Measurements from ENCODE around the gene CHST11.
"Not testable (repeated sequence)": the region's sequence is repeated elsewhere in the genome, so short reads cannot be mapped to it uniquely, and the experiment has no call there.

The CHST11 gene

DNA sequence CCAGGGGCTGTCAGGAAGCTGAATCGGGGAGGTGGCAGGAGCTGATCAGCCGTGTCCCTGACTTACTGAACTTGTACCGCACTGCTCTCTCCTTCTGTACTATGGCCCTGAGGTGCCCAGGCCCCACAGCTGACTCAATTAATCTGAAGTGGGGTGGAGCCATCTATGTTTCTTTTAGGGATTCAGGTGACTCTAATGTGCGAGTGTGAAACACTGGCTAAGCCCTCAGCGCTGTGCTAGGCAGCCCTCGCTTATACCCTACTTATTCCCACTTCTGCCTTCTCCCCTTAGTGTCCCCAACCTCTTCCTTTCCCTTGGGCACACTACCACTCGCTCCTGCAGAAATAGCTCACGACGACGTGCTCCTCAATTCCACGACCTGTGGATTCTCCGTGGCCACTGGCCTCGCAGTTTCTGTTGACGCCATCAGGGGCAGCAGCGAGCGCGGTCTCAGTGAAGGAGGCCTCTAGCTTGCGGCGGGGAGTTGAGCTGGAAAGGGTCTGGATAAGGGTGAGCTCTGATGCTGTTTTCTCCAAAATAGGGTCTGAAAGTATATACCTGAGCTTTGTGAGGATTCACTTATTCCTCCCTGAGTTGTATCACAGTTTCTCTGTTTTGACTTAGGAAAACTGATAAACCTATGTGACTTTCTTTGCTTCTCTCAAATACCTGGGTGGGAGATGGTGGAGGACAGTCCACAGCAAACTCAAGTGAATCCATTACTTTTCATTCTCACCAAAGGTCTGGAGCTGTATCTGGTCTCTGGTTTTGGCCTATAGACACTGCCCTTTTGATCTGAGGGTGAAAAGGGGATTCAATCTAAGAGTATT lies 333.8 kb downstream of the CHST11 start:
- DNase-seq, result no peak

DNA sequence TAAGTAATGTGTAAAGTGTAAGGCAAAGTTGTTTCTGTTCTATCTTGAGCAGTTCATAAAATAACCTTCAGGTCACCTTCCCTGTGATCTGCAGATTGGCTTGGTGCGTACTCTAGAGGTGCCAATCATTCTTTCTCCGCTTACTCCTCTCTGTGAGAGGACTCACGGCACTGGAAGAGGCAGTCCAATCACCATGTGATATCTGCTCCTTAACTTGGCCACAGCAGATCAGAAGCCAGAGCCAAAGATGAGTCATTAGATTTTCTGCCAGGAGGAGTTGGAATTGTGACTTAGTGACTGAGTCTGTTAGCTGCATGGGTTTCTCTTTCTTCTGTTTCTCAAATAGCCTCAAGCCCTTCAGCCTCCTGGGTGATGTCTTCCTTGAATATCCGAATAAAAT lies 335.8 kb downstream of the CHST11 start:
- no peak for DNase-seq

DNA sequence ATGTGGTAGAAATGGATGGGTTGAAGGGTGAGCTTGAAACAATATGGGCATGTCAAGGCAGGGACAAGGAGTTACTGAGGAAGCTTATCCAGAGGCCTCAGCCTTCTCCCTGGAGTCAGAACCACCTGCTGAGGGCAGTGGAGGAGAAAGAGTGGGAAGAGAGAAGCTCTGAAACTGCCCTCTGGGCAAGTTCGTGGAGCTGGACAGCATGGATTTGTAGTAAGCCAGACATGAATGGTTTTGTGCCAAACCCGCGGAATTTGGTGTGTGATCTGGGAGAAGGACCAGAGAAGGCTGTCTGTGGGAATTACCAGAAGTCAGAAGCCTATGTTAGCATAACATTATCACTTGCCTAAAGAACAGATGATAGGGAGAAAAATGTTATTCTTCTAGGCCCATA lies 336.5 kb downstream of the CHST11 start:
- DNase-seq, result no peak

DNA sequence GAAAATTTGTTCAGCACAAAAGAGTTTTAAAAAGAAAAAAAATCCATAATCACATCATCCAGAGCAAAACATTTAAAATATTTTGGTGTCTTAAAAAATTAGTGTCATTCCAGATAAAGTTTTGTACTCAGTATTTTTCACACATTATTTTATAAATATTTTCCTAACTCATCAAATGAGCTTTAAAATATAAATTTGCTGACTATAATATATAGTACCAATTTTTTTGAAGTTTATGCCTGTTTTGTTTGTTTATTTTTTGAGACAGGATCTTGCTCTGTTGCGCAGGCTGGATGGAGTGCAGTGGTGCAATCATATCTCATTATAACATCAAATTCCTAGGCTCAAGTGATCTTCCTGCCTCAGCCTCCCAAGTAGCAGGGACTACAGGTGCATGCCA lies 337.2 kb downstream of the CHST11 start:
- no peak for DNase-seq

DNA sequence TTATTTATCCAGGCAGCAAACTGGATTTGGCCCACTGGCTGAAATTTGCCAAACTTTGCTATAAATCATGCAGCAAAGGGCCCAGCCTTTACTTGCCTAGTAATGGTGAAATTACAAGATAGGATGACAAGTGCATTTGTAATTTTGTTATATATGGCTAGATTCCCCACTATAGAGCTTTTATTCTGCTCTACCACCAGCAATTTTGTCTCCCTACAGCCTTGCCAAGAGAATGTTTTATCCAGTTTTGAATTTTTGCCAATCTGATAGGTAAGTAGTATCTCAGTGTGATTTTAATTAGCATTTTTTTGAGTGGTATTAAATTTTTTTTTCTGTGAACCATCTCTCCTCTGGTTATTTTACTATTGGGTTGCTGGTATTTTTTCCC lies 339.7 kb downstream of the CHST11 start:
- DNase-seq, result no peak

DNA sequence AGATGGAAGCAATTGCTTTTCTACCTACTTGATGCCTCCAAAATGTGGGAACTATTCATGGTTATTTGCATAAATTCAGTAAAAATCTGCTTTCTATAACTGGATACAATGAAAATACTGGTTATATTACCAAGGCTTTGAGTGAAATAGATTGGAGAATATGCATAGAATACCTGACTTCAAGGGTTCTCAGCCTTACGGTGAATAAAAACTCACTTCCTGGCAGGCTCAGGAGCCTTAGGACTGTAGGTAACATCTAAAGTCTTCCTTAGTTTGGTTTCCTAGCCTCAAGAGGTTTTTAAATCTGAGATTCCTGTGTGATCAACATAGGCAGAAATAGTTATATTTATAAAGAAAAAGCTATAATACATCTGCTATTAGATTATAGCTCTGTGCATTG lies 342.7 kb downstream of the CHST11 start:
- DNase-seq, result no peak

DNA sequence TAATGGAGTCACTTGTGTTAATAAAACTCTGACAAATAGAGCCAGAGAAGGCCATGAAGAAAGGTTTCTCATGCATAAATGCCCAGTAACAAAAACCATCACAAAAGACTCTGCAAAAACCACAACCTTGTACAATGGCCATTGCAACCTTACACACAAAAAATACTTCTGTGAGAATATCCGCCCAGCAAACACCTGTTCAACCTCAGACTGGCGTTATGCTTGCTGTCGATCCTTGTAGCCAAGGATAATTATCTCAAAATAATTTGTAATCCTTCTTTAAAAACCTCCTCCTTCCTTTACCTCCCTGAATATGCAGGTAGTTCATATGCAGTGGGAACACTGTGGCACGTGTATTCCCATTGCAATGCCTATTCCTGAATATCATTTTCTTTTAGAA lies 344.3 kb downstream of the CHST11 start:
- no peak for DNase-seq

DNA sequence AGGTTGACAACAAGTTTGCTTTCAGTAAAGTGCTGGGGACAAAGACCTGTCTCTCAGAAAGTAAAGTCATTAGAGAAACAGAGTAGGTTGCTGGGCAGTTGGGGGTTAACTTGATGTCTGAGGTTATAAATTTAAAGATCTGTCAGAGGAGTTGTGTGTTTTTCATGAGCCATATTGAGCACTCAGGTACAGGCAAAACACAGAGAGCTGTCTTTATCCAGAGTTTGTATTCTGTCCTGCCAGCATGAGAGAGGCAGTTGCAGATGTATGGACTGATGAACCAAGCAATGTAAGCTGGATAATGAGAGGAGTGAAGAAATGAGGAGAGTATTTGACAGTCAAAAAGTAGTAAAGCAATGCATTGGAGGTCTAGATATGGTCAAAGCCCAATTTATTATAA lies 344.7 kb downstream of the CHST11 start:
- no peak for DNase-seq

DNA sequence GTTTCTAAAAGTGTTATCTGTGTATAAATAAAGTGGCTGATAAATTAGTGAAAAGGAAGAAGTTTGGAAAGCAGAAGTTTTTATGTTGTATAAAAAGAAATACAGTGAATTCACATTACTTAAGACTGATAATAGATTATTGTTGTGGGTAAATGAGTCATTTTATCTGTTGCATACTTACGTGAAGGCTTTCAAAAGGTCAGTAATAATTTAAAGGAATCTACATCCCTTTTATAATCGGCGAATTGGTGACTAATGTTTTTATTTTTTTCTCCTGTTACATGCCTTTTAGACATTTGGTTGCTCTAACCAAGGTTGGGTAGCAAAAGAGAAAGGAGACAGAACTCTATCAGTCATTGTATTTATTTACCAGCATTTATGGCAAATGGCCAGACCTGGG lies 345.5 kb downstream of the CHST11 start:
- no peak for DNase-seq

DNA sequence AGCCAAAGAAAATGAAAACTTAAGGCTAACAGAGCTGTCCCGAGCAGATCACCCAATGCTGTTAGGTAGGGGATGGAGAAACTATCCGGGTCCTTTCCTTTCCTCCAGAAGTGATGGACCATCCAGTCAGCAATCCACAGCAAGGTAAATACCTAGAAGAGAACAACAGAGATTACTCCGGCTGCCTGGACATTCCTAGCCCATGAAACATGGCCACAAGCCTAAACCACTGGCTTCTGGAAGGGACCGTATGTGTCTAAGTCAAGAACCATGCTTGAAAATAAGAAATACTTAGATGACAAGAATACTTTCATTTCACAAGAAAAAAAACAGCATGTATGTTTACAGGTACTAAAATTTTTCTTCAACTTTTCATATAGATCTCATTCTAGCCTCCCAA lies 348.4 kb downstream of the CHST11 start:
- DNase-seq, result no peak

DNA sequence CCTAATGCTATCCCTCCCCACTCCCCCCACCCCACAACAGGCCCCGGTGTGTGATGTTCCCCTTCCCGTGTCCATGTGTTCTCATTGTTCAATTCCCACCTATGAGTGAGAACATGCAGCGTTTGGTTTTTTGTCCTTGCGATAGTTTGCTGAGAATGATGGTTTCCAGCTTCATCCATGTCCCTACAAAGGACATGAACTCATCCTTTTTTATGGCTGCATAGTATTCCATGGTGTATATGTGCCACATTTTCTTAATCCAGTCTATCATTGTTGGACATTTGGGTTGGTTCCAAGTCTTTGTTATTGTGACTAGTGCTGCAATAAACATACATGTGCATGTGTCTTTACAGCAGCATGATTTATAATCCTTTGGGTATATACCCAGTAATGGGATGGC lies 349.4 kb downstream of the CHST11 start:
- not testable (repeated sequence) for DNase-seq

DNA sequence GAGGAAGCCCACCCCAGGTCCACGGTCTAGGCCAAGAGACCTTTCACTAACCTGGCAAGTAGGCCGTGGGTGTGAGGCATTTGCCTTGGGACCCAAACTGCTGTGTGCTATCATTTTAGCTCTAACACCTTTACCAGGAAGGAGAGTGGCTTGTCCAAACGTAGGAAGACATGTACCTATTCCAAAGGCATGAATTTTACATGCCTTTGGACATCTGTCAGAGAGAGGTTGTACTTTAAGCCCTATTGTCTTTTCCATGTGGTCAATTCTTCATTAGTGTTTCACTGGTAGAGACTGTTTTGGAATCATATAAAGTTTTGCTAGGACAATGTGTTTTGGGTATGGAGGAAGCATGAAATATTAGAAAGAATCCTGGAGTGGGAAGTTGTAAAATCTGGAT lies 352.5 kb downstream of the CHST11 start:
- no peak for DNase-seq

DNA sequence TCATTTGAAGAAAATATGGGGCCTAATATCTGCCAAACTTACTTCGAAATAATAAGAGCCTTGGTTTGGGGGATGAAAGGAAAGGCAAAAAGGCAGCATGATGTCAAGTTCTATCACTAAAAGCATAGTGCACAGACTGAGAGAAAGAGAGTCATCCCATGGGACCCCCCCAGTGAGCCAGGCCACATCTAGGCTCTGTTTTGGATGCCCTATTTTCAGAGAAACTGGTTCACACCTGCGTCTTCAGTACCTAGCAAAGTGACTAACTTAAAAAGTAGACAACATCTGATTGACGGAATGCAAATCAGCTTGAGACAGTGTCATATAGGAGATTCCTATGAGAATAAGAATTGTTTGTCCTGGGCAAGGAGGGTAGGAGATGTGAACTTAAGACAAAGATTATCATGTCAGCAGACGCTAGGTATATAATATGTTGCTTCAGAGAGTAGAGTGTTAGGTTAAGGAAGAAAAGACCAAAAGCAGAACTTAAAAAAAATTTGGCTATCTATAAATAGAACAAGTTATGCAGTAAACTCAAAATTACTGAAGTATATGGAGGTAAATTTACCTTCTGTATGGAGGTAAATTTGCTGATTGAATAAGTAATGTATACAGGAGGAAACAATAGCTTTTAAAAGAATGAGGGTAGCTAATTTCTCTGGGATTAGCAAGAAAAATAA lies 353.1 kb downstream of the CHST11 start:
- DNase-seq, result no peak
